Amniotic epithelial cell (primary cell): ENCODE measurements around the gene SLCO6A1.
A peak's percentile ranks its signal among the peaks of the same experiment; 100 is the strongest.
"Not testable (repeated sequence)": the region's sequence is repeated elsewhere in the genome, so short reads cannot be mapped to it uniquely, and the experiment has no call there.

Experiments
- DNase-seq: peaks from one replicate; pipeline ENCODE4 v3.0.0-alpha.2; 2010; ENCODE audit warnings: low read depth

SLCO6A1 gene, protein sequence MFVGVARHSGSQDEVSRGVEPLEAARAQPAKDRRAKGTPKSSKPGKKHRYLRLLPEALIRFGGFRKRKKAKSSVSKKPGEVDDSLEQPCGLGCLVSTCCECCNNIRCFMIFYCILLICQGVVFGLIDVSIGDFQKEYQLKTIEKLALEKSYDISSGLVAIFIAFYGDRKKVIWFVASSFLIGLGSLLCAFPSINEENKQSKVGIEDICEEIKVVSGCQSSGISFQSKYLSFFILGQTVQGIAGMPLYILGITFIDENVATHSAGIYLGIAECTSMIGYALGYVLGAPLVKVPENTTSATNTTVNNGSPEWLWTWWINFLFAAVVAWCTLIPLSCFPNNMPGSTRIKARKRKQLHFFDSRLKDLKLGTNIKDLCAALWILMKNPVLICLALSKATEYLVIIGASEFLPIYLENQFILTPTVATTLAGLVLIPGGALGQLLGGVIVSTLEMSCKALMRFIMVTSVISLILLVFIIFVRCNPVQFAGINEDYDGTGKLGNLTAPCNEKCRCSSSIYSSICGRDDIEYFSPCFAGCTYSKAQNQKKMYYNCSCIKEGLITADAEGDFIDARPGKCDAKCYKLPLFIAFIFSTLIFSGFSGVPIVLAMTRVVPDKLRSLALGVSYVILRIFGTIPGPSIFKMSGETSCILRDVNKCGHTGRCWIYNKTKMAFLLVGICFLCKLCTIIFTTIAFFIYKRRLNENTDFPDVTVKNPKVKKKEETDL

DNA sequence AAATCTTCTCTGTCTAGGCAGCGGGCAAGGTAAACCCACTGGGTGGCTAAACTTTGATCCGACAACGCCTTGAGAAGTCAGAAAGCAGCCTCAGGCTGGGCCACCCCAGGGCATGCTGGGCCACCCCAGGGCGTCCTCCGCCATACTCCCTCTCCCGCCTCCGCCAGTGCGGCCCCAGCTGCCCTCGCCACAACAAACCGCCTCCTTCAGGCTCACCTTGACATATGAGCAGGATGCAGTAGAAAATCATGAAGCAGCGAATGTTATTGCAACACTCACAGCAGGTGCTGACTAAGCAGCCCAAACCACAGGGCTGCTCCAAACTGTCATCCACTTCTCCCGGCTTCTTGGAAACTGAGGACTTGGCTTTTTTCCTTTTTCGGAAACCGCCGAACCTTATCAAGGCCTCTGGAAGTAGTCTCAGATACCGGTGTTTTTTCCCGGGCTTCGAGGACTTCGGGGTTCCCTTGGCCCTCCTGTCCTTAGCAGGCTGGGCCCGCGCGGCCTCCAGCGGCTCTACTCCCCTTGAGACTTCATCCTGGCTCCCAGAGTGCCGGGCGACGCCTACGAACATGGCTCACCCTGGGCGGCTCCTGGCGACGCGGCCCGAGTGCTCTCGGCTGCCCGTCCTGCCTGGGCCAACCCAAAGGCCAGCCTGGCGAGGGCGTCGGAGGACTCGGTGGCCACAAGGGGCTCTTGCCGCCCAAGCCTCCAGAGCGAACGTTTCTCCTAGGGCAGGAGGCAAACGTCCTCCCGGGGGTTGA lies at the start of gene SLCO6A1:
Gene SLCO6A1 (minus strand): TSS at position 731 of the 764 bp plus-strand sequence. CDS start 157 bp downstream, at position 574.
- DNase-seq = no peak

DNA sequence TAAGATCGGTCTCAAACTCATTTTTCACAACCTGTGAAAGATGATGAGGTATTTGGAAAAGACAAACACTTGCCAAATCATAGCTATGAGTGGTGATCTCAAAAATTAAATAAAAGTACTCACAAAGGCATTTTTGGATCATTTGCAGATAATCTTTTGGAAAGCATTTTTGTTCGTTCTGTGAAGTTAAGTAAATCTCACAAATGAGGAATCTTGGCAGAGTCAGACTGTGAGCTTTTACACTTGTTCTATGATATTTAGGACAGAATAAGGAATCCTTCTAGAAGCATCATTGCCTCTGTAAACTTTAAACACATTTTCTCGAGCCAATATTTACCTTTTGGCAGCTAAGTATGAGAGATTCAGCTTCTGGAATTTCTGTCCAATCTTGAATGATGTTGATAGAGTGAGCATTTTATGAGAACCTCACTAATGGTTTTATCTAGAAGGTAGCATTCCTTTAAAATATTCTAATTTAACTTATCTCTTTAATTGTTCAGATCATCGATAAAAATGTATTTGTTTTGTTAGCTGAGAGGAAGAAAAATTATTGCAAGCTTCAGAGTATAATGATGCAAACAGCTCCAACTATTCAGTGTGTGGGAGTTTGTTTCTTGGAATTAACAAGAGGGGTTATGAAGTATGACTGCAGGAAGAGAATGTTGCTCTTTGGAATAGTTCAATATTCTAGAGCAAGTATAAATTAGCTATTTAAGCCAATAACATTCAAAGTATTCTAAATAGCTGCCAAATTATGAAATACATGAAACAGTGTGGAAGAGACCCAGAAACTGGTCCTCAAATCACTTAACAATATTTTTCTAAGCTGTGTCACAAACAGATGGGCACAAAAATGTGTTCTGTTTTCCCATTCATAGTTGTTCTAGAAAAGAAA lies 48.6 kb upstream of the SLCO6A1 start:
- no peak for DNase-seq

DNA sequence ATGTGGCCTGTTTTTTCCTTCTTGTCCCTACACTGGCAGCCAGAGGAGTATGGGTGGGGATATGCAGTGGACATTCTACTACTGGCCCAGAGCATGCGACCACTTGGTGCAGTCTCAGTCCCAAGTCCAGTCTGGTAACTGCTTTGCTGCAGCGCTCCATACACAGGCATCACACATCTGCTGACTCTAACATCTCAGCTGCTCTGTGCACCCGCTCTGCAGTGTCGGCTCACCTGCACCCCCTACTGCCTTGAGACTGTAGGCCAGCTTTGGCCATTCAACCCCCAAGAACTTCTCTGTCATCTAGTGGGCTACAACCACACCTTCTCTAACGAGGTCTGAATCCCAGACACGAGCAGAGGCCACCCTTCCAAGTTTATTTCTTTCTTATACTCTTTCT lies 46.4 kb upstream of the SLCO6A1 start:
- DNase-seq = peak; percentile 14

GRCh38 chr5:102542057-102542456 lies 43.3 kb upstream of the SLCO6A1 start:
- no peak for DNase-seq

DNA sequence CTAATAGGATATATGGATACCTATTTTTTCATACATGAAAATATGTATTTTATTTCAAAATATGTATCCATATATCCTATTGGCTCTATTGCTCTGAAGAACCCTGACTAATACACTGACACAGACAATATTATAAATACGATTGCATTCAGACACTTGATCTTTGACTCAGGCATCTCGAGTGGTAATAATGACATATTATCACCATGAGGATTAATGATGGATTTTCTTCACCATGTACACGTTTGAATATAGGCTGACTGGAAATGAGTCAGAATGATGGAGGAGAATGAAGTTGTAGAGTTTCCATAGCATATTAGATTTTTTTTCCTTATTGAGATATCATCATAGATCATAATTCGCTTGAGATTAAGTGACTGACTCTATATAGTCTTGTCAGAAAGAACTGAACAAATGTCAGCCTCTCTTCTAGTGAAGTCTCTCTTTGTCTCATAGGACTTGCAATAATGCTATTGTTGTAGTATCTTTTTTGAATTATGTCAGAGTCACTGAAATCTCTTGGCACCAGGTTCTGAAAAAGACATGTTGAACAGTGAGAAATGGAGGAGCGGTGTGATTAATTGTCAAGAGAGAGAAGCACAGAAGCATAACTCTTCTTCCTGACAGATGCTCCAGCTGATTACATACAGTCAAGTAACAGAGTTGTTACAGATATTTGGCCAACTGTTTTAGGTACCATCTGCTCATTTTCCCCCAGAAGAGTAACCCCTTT lies 41.4 kb upstream of the SLCO6A1 start:
- no peak for DNase-seq

- no peak for DNase-seq
These were observed 40.8 kb upstream of the SLCO6A1 start for GRCh38 chr5:102539562-102539961.

DNA sequence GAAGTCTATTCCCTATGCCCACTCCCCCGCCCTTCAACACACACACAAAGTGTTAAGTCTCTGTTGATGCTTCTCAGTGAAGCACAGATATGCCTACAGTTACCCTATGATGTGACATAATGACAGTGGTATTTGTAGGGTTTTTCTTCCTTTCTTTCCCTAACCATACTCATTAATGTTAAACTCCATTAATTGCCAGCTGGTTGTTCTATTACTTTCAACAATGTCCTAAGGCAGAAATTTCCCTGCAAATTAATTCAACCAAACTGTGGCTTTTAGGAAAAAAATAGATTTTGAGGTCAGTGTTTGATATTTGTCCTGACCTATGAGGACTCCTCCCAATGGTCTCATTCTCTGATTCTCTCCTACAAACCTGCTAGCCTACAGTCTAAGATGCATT lies 38.2 kb upstream of the SLCO6A1 start:
- DNase-seq = no peak

DNA sequence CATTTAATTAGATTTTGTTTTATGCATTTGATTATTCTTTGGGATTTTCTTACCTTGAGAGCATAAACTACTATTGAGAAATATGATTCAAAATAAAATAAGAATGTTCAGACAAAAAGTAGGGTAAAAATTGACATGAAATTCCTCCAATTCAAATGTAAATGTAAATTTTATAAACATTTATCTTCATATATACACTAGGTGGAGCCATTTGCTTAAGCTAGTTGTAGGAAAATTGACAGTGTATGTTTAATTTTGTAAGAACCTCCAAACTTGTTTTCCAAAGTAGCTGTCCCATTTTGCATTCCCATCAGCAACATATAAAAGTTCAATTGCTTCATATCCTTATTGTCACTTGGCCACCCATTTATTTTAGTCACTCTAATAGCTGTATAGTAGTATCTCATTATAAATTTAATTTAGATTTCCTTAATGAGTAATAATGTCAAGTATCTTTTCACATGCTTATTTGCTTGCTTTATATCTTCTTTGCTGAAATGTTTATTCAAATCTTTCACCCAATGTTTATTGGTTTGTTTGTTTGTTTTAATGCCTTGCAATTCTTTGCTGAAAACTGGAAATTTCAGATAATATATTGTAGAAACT lies 37.6 kb upstream of the SLCO6A1 start:
- DNase-seq = peak; percentile 14

DNA sequence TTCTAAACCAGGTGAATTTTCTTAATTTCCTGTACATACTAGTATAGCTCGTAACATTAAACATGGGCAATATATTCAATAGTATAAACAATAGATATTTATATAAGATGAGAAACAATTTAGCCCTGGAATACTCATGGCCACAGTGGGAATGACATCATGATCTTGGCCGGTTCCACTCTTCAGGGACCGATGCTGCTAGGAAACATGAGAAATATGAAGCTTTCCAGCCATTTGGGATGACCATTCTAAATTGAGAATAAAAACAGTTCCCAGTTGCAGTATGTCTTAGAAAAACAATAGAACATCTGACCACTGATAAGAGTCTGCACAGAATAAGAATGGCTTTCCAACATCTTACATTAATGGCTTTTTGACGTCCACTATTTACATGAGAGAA lies 33.3 kb upstream of the SLCO6A1 start:
- no peak for DNase-seq

DNA sequence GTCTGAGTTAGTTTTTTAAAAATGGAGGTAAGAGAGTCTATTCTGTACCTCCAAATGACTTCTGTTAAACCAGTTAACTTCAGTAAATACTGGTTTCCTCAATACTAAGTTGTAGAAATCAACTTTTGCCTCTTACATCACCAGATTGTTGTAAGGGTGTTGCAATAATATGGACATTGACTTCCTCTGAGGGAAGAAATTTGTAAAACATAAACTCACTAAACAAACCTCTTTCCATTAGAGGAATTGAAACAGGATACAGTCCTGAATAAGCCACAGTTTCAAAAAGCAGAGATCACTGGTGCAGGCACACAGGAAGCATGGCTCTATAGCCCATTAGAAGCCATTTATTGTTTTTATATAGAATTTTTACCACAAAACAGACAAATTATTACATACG lies 32.7 kb upstream of the SLCO6A1 start:
- no peak for DNase-seq

- DNase-seq = no peak
These were observed 30.6 kb upstream of the SLCO6A1 start for GRCh38 chr5:102529447-102529846.

GRCh38 chr5:102529031-102529430 lies 30.2 kb upstream of the SLCO6A1 start:
- DNase-seq = no peak

GRCh38 chr5:102528600-102528999 lies 29.8 kb upstream of the SLCO6A1 start:
- no peak for DNase-seq

DNA sequence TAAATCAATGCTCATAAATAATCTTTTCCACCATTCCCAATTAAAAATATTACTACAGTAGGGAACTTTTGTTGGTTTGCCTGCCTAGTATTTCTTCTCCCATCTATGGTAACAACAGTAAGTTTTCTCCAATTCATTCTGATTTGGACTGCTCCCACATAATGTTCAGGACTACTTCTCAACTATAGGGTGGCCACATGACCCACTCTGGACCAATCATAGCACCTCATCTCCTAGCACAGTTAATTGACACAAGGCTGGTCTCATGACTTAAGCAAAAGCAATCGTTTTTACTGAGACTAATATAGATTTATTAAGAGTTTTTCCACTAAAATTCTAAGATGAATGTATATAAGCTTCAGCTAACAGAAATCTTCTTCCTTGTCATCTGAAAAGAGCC lies 28.7 kb upstream of the SLCO6A1 start:
- no peak for DNase-seq

DNA sequence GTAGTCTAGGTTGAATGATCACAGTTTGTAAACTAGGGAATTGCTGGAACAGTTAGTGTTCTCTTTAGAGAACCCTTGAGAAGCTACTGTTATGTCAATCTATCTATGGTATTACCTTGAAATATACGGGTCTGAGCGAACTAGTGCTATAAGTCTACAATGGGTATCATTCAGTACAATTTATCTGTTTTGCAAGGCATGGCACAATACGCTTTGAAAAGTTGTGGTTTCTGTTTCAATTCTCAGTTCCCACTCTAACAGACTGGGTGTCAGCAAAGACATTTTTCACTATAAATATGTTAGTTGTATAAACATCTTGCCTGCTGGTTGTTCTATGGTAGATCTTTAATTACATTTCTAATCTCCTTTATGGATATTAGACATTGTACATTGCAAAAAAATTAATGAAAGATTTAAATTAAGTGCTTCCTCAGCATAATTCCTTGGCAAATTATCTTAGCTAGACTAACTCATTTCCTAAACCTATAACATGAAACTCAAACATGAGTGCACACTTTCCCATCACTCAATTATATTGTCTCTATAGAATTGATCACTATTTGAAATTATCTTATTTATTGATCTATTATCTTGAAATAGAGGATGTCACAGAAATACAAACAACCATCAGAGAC lies 24.9 kb upstream of the SLCO6A1 start:
- no peak for DNase-seq

GRCh38 chr5:102511666-102512065 lies 12.9 kb upstream of the SLCO6A1 start:
- DNase-seq = peak; percentile 42

GRCh38 chr5:102491261-102491914 lies 7.4 kb downstream of the SLCO6A1 start:
- not testable (repeated sequence) for DNase-seq

GRCh38 chr5:102483736-102484135 lies 15.1 kb downstream of the SLCO6A1 start:
- DNase-seq = no peak

DNA sequence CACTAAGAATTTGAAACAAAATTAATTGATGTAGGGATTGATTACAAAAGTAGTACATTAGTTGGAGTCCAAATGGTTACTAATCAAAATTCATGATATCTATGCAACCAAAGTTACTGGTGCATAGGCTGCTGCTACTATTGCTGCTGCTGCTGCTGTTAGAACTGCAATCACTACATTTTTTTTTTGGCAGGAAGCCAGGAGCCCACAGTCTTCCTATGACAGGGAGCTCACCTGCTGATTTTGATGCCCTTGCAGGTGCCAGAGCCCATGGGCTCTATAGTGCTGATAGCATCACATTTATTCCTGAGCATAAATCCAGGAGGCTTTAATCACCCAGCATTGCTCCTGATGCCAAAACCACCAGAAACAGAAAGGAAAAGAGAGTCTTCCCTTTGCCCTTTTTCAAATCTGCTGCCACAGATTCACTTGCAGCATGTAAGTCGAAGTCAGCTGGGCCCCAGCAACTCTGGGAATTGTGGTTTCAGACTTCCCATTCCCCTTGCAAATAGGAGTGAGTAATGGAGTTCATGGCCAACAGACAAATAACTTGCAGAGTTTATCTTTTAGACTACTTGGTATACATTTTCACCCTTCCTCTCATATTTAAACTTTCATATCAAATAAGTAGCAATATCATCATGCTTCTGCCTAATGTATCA lies 17.6 kb downstream of the SLCO6A1 start:
- DNase-seq = no peak
